T follicular helper cell (primary cell): ENCODE results near the gene MPL.

ENCODE experiments used
- DNase-seq: peaks from one replicate; pipeline ENCODE4 v3.0.0-alpha.2; 2020; ENCODE audit warnings: low read depth

Gene MPL

GRCh38 chr1:43325381-43325780 lies 12.2 kb upstream of the MPL start:
- DNase-seq, result no peak

GRCh38 chr1:43327549-43328292 lies 9.9 kb upstream of the MPL start:
- DNase-seq, result no peak

- no peak for DNase-seq
These were observed 7.4 kb upstream of the MPL start for GRCh38 chr1:43329995-43330751.

- DNase-seq, result no peak
These were observed 5.9 kb upstream of the MPL start for GRCh38 chr1:43331688-43332087.

- no peak for DNase-seq
These were observed 3.0 kb upstream of the MPL start for GRCh38 chr1:43334453-43335205.

GRCh38 chr1:43338001-43338400 lies 383 bp downstream of the MPL start:
- DNase-seq, result no peak

GRCh38 chr1:43339584-43340232 lies 2.1 kb downstream of the MPL start:
- DNase-seq, result no peak

- DNase-seq, result no peak
These were observed 2.9 kb downstream of the MPL start for GRCh38 chr1:43340559-43340958.

- no peak for DNase-seq
These were observed 6.7 kb downstream of the MPL start for GRCh38 chr1:43344267-43344850.

GRCh38 chr1:43345120-43345519 lies 7.5 kb downstream of the MPL start:
- DNase-seq, result no peak

GRCh38 chr1:43346636-43347035 lies 9.0 kb downstream of the MPL start:
- DNase-seq, result no peak

GRCh38 chr1:43348343-43348808 lies 10.8 kb downstream of the MPL start:
- DNase-seq, result no peak

GRCh38 chr1:43348809-43349593 lies 11.4 kb downstream of the MPL start:
- DNase-seq, result peak; percentile 29

- no peak for DNase-seq
These were observed 12.1 kb downstream of the MPL start for GRCh38 chr1:43349594-43350306.

- DNase-seq, result no peak
These were observed 13.4 kb downstream of the MPL start for GRCh38 chr1:43350976-43351375.

GRCh38 chr1:43351421-43352350 lies 14.1 kb downstream of the MPL start:
- DNase-seq, result no peak

GRCh38 chr1:43352351-43352705 lies 14.7 kb downstream of the MPL start:
- no peak for DNase-seq

- no peak for DNase-seq
These were observed 15.3 kb downstream of the MPL start for GRCh38 chr1:43352881-43353280.

- no peak for DNase-seq
These were observed 16.9 kb downstream of the MPL start for GRCh38 chr1:43354471-43354870.
